TTC549 (cell line): ENCODE data around the gene TTLL8.
"Not testable (repeated sequence)": the region's sequence is repeated elsewhere in the genome, so short reads cannot be mapped to it uniquely, and the experiment has no call there.

Experiments
- FAIRE-seq: peaks from 2 replicates; lab custom pipeline; 2012; peaks lifted over from hg19 to GRCh38; lab: Jason Lieb, UNC

The TTLL8 gene

DNA sequence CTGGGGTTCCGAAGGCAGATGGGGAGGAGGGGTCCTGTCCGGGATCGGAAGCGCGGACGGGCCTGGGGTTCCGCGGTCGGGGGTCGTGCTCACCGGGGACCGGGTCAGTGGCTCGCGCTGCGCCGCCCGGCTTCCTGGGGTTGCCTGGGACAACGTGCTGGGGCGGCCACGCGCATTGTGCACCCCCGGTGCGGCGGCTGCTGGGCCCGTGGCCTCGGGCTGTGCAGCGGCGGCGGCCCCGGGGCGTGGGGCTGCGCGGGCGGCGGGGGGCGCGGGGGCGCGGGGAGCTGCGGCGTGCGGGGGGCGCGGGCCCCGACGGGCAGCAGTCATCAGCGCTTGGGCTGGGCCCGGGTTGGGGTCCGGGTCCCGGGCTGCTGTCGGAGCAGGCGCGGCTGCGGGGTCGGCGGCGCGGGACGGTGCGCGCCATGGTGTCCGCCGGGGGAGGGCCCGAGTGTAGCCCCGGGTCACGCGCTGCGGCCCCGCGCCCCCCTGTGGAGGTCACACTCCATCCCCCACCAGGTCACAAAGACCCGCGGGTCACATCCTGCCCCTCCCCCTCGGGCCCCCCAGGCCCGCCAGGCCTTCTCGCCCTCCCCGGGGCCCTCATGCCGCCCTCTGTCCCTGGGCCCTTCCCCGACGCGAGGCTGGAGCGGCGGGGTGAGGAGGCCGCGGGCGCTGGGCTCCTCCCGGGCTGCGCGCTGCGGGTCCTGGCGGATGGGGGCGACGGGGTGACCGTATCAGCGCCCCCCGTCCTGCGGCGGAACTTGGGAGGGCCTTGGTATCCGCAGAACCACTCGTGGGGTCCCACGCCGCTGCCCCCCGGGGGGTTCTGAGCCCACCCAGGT, at the start of gene TTLL8:
Gene TTLL8 (minus strand): TSS at position 238 of the 845 bp plus-strand sequence.
- FAIRE-seq: no peak

DNA sequence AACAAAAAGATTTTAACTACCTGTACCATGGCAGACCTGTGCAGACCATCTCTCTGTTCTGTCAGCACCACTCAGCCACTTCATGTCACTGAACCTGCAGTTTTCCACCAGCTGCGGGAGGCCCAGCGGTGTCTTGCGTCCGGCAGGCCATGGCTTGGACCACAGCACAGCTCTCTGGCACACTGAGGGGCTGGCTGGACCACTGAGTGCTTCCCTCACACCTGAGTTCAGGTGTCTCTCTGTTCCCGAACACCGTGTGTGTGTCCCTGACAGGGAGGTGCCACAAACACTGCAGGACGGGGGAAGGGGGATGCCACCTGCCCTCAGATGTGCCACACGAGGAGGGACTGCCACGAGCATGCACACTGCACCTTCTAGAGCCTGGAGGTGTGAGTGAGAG, 49.4 kb upstream of the TTLL8 start:
- no peak for FAIRE-seq

DNA sequence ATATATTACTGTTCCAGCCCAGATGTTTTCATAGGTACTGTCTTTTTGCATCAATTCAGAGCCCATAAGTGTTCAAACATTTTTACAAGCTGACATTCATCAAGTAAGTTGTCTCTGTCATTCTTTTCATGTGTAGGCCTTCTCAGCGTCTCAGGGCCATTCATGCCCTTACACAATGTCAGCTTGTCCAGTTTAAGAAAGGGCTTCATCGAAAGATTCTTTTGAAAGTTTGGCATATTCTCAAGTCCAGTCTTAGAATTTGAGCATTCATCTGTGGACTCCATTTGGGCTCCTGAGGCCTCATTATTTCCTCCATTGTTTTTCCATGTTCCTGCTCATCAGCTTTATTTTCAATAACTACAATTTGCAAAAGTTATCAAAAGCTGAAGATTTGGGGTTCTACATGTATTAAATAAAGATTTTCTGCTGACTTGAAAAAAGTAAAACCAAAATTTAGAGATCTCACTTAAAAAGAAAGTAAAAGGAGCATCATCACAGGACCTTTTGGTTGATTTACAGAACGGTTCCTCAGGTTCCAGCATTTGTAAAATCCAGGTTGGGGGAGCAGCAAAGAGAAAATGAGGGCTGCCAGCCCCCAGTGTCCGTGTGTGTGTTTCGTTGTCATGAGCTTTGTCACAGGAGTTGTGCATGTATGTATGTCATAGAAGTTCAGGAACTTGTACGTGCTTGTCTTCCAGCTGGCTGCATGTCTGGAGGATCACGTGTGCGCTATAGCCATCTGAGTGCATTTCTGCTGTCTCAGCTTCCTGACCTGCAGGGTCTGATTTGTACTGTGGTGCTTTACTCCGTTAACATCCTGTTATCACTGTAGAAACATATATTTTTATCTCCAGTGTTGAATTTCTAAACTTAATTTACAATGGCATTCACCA, 47.4 kb upstream of the TTLL8 start:
- no peak for FAIRE-seq

DNA sequence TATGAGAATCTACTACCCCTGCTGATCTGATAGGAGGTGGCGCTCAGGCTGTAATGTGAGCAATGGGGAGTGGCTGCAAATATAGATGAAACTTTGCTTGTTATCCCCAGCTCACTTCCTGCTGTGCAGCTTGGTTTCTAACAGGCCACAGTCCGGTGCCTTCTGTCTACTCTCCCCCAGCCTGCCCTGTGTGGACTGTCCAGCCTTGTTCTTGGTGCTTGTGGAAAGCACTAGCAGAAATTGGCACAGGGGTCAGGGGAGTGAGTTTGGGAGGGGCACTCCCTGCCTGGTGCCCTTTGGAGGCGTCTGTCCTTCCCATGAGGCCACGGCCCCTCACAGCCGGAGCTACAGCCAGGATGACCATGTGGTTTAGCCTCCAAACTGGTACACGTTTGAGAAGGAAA, 46.0 kb upstream of the TTLL8 start:
- FAIRE-seq: no peak

DNA sequence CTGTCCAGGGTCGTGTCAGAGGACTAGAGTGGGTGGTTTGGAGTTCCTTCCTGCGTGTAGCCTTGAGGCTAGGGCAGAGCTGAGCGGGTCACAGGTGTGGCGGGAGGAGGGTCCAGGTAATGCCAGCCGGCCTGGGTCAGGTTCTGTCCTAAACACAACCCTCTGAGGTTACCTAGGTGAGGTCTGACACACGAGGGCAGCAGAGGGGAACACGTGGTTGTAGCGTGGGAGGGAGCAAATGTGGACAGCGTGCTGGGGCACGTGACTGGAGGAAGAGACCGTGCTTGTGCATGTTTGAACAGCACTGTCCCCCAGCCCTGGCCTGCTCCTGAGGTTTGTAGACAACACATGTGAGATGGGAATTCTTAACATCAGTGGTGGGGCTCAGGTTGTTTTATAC, 44.8 kb upstream of the TTLL8 start:
- FAIRE-seq: no peak

DNA sequence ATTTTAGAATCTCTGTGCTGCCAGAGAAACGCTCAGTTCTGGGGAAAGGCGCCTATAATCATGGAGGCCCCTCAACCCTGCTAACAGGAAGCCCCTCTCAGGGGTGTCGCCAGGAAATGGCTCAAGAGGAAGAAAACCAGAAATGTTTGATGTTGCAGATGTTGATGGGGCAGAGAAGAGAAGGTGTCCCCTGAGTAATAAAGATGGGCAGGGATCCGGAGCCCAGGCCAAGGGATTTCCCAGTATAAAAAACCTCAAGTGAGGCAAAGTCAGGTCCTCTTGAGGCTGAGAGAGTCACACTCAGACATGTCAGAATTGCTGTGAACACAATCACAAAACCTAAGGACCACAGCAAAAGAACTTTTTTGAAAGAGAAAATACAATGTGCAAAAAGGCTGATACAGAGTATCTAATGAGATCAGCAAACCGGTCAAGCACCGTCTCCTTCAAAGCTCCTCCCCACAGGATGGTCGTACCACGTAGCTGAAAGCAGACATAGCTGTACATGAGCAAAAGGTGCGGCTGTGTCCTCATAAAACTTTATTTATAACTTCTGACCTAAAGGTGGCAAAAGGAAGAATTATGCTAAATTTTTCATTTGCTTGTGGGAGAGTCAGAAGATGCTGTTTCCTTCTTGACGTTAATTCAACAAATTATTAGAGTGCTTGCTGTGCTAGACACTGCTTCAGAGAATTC, 43.9 kb upstream of the TTLL8 start:
- FAIRE-seq: no peak

DNA sequence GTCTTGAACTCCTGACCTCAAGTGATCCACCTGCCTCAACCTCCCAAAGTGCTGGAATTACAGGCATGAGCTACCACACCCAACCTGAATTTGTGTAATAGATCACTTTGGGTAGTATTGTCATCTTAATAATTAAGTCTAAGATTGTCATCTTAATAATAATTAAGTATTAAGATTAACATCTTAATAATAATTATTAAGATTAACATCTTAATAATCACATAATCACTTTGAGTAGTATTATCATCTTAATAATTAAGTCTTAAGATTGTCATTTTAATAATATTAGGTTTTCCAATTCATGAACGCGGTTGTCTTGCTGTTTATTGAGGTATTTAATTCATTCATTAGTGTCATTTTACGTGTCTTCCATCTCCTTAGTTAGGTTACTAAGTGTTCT, 40.0 kb upstream of the TTLL8 start:
- FAIRE-seq: no peak

DNA sequence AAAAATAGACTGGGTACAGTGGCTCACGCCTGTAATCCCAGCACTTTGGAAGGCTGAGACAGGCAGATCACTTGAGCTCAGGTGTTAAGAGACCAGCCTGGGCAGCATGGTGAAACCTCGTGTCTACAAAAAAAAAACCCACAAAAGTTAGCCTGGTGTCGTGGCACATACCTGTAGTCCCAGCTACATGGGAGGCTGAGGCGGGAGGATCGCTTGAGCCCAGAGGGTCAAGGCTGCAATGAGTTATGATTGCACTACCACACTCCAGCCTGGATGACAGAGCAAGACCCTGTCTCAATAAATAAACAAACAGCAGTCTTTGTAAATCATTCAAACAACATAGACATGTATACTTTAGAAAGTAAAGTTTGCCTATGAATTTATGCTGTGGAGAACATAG, 34.2 kb upstream of the TTLL8 start:
- no peak for FAIRE-seq

DNA sequence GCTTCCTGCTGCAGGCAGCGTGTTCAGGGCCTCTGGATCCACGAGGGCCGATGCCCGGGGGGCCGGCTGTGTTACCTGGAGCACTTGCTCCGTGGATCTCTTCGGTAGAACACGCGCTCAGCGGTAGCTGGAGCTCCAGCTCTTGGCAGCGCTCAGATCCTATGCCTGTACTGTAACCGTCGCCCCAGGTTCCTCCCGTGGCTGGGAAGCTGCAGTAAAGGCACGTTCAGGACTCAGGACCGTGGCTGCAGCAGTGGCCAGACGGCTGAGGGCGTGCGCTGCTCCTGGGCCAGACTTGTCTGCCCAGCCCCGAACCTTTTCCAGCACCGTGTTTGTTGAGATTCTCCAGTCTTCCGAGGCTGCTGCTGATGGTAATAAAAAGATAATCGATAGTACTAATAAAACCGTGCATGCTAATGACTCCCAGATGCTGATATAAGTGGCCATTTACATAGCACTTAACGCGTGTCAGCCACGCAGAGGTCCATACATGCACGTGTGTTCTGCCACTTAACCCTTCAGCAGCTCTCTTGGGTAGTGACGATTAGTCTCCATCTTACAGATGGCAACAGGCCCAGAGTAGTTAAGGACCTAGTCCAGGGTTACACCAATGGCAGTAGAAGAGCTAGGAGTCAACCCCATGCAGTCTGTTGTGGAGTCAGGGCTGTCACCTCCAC, 33.1 kb upstream of the TTLL8 start:
- FAIRE-seq: no peak

DNA sequence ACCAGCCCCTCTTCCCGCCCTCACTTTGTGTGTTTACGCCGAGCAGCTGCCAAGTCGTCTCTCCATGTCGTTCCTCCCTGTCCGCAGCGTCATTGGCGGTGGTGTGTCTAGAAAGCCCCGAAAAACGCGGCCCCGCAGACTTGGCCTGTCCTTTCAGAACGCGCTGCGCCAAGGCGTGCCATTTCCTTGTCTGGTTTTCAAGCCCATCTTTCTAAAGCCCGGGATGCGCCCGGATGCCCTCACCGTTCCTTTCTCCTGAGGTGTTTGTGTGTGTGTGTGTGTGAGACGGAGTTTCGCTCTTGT, 32.3 kb upstream of the TTLL8 start:
- FAIRE-seq: no peak

DNA sequence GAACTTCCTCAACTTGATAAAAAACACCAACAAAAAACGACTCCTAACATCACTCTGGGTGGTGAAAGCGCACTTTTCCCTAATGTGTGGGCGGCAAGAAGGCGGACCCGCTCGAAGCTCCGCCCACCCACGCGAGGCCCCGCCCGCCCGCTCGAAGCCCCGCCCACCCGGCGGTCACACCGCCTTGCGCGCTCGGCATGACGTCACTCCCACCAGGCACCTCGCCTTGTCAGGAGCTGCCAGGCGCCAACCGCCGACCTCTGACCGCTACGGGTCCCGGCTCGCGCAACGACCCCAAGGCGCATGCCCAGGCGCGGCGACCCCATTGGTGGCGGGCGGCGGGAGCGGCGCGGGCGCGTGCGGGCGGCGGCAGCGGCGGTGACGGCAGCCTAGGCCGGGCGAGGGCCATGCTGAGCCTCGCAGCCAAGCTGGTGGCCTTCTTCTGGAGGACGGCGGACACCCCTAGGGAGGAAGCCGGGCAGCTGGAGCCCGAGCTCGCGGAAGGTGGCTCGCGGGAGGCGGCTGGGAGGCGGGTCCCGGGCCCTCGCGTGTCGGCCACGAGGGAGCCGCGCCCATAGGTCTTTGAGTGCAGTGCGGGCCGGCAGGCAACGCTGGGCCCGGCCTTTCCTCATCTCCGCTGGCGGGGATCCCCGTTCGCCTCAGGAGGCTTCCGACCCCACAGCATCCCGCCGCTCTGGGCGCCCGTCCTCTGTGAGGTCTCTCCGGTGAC, 31.7 kb upstream of the TTLL8 start, which contains the start of gene MOV10L1:
Gene MOV10L1 (plus strand): TSS at position 325 of the 730 bp plus-strand sequence. CDS start 83 bp downstream, at position 408.
- no peak for FAIRE-seq

DNA sequence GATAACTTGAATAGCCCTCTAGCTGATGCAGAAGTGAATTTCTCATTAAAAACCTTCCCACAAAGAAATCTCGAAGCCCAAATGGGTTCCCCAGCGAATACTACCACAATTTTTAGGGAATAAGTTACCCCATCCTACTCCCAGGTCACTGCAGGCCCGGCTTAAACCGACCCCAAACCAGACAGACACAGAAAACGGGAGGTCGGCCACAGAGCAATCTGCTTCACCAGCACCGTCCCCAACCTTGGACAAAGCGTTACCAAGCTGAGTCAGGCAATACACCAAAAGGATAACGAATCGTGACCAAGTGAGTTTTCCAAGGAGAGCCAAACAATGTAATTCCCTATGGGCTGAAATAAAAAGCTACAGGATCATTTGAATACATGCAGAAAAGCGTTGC, 31.1 kb upstream of the TTLL8 start:
- FAIRE-seq: no peak

DNA sequence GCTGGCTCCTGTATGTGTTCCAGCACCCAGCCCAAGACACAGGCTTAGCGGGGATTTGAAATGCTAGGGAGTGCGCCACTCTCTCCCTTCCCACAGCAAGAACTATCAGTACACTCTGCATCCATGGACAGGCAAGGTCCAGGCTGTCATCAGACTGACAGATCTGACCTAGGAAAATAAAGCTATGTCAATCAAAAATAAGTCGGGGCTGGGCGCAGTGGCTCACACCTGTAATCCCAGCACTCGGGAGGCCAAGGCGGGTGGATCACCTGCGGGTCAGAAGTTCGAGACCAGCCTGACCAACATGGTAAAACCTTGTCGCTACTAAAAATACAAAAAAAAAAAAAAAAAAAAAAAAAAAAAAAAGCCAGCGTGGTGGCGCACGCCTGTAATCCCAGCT, 30.0 kb upstream of the TTLL8 start:
- no peak for FAIRE-seq

DNA sequence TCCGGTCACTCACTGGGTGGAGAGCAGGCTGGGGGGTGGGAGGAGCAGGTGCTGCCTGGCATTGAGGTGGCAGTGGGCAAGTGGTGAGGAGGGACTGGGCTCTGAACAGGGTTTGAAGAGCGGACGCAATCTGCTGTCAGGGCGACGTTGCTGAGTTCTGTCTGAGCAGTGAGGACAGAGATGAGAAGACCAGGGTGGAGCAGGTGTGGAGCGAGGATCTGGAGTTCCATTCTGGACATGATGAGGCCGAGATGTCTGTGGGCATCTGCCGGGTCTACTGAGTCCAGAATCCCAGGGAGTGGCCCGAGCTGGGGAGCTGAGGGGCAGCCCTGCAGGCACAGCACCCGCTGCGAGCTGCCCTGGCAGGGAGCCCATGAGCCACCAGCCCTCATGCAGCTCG, 29.5 kb upstream of the TTLL8 start:
- no peak for FAIRE-seq

DNA sequence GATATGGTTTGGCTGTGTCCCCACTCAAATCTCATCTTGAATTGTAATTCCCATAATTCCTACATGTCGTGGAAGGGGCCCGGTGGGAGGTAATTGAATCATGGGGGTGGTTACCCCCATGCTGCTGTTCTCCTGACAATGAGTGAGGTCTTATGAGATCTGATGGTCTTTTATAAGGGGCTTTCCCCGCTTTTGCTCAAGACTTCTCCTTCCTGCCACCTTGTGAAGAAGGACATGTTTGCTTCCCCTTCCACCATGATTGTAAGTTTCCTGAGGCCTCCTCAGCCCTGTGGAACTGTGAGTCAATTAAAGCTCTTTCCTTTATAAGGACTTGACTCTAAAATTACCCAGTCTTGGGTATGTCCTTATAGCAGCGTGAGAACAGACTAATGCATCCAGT, 28.9 kb upstream of the TTLL8 start:
- not testable (repeated sequence) for FAIRE-seq

DNA sequence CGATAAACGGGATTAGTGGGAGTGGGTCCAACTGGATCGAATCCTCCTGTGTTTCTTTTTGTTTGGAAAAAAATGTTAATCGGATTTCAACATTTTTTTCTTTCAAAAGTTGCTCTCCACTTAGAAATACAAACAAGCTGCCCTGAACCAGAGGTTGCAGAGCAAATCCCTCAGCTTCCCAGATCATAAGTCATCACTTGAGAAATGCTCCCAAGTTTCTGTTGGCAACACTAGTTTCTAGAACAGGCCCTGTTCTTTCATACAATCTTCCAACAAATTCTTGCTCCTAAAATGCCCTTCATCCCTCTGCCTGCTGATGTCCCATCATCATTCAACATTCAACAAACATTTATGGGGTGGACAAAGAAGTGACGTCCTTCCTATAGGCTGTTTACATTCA, 28.4 kb upstream of the TTLL8 start:
- FAIRE-seq: no peak

DNA sequence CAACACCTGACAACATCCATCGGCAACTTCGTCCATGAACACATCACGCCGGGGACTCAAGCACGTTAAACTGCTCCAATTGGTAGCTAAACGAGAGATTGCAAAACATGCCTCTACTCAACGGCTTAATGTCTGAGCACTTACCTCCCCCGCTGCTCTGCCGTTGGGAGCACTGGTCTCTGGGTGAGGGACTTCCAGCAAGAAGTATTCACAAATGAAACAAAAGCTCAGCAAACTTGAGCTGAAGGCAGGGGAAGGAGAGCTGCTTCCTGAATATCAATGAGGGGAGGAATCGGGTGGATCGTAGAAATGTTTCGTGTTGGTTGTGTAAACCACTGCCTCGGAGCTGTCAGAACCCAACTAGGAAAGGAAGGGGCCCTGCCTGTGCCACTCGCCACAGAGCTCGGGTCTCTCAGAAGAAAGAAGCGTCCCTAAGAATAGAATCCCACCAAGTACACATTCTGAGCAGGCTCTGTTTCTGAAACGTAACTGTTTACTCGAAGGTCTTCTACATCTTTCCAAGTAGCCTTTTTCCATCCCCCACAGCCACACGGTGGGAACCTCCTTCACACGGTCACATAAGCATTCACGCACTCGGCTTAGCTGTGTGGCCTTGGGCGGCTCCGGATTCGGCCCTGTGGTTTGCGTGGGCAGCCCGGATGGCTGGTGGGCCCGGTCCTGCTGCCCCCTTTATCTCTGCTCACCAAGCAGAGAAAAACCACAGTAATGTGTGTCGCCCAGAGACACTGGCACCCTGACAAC, 27.3 kb upstream of the TTLL8 start, which contains the start of gene MLC1:
Gene MLC1 (minus strand): TSS at position 216 of the 762 bp plus-strand sequence. CDS start 524 bp downstream, outside the sequence.
- FAIRE-seq: no peak

DNA sequence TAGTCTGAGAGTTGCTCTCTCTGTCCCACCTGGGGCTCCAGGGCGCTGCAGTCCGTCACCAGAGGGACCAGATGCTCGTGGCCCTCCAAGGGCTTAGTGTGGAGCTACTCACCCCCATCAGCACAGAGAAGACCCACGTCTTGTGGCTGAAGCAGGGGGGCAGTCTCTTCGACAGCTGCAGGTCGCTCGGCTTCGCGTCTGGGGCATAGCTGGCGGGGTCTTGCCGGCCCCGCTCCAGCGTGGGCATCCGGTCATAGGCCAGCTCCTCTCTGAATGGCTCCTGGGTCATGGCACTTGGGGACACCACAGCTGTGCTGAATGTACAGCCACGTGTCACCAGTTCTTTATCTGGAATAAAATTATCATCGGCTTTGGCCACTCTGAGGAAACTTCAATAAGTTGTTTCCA, 26.5 kb upstream of the TTLL8 start:
- no peak for FAIRE-seq

DNA sequence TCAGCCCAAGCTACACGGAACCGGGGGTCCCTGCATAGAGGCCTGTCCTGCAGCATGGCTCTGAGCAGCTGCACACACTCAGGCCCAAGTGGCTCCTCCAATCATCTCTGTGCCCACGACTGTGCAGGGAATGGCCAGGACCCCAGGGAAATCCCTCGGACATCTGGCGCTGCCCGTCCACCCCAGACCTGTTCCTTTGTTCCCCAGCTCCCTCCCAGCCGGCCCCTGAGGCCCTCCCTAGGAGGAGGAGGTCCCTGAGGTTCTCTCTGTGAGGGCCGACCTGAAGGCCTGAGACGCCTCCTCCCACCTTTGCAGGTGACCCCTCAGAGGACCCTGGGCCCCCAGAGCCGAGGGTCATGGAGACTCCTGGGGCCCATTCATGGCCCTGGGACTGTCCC, 26.0 kb upstream of the TTLL8 start:
- FAIRE-seq: no peak

DNA sequence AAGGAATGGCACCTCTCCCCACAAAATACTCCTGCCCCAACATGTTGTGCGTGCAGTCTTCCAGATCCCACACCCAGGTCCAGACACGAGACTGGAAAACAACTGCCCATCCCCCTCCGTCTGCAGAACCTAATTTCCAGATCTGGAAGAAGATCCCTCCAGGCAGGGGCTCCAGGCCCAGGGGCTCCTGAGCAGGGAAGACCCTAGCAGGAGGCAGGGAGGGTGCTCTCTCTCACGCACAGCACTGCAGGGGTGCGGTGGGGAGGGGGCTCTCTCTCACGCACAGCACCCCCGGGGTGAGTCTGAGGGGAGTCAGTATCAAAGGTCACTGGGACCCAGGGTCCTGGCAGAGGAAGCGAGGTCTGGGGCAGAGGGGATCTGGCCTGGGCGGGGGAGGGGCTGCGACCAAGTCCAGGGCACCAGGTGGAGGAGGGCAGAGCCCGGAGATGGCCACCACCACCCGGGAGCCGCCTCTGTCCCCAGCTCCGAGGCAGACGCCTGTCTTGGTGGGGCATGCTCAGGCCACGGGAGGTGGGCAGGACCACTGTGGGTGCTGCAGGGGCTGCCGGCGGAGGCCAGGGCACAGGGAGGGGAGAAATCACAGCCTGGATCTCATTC, 25.5 kb upstream of the TTLL8 start:
- FAIRE-seq: no peak
